Right ventricle myocardium superior (tissue), 1 donor: Measurements from ENCODE around the gene TLE4. TPM values are rescaled to one million over a fixed set of nuclear protein-coding genes. Genes with fewer than 3 reads are reported as not detected.
"Not testable (repeated sequence)": the region's sequence is repeated elsewhere in the genome, so short reads cannot be mapped to it uniquely, and the experiment has no call there.

Experiments
- ATAC-seq: fragments of 200-7000 bp; cut with Tn5 transposase; one replicate; pipeline ENCODE4 v1.9.1; 2020; ENCODE audit warnings: mild to moderate bottlenecking; ENCODE audit not compliant: poor library complexity
- DNase-seq: peaks from one replicate; pipeline ENCODE4 v3.0.0-alpha.2; 2020
- intact Hi-C: fragments of 100-400 bp; cut with DNase I; formaldehyde crosslinking; loops from one replicate; pipeline ENCODE4 v1.11.2; 2022
- total RNA-seq: library from RNA; stranded (reverse); fragmentation: NEBNext Ultra II Directional; extraction: Animal tissue kit (Norgen Biotek cat#: 25700); gene quantifications from one replicate; pipeline ENCODE4 v1.2.1, GENCODE V29; 2021
- donor health status: DM: no; HTN: yes; CAD: no; lungs with severe emphysema.

TLE4 gene
- total RNA-seq, 1 donor from 2014 or later = 12.8 TPM

DNA sequence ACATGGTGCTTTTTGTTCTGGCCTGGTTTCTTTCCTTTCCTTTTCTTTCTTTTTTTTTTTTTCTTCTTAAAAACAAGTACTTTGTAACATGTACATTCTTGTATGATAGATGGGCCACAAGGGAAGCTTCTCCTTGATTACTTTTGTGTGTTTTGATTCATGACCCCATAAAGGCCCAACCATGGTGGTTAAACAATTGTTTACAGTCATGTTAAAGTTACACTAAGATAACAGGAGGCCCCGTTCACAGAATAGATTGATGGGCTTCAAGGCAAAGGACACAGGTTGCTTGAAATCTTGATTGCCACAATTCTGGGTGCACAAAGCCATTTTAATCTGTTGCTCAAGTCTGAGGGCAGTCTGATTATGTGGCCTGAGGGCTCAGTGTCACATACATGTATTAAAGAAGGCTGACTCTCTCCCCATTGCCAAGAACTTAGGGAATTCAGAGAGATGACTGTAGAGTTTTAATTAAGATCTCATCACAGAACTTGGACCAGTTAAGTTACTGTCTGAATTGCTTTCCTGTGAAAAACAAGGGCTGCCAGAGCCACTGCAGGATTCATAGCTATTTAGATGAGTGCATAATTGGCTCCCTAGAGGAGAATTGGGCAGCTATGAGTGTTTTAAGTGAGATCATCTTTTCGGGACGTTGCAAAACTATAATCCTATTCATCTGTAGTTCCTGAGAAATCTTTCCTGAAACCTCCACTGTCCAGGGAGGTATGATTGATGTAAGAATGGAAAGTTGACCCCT, 163.4 kb downstream of the TLE4 start:
- peak; percentile 38 for ATAC-seq
- DNase-seq = no peak
- intact Hi-C loops = no loop called here

DNA sequence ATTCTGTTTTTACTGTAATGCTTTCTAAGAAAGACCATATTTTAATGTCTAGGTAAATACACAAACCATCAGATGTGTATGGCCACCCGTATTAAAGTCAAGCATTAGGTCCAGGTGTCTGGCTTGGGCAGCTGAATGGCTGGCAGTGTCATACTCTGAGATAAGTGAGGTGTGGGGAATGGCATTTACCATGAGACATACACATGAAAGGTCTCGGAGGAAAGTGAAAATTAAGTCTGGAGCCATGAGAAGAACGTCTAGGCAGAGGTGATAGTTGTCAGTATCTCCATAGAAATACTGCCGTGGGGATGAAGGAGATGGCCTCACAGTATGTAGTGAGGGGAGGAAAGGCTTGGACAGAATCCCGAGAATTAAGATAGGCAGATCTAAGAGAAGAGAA, 164.3 kb downstream of the TLE4 start:
- ATAC-seq (no peak), DNase-seq (no peak)
- intact Hi-C loops = no loop called here

DNA sequence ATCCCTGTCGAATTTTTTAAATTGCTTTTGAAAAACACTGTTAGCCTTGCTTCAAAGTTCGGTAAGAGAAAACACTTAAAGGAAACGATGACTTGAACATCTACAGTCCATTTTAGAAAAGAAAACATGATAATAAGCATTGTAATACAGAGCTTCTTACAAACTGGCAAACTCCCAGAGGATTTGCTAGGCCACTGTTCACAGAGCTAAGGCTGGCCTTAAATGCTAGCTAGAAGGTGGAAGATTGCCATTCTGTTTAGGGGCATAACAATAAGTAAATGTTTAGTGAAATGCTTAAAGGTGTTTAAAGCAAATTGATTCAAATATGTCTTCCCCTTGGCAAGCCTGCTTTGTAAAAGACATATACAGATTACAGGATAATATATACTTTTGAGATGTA, 169.6 kb downstream of the TLE4 start:
- no peak for DNase-seq
- no peak for ATAC-seq
- intact Hi-C loops = no loop called here

DNA sequence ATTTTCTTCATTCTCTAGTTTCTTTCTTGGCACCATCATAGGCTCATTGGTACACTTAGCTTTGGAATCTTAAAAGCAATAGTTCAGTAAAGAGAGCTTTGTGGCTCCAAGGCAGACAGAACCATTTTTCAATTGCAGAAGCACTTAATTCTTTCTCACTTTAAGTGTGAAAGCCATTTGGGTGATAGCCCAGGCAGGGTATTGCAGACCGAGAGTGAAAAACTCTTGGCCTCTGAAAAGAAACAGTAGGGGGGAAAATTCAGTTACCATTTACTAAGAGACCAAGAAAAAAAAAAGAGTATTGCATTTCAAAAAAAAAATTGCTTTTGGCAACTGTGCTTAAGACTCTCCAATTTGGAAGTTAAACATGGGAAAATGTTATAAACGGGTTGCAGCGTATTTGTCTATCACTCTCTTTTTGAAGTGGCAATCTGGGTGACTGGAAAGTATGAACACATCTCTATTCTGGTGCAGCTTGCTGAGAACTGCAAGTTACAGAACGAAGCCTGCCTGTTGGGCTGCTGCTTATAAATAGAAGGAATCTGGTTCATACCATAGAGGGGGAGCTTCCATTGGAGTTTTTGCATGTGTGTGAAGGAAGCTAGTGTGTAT, 170.5 kb downstream of the TLE4 start:
- no peak for DNase-seq

DNA sequence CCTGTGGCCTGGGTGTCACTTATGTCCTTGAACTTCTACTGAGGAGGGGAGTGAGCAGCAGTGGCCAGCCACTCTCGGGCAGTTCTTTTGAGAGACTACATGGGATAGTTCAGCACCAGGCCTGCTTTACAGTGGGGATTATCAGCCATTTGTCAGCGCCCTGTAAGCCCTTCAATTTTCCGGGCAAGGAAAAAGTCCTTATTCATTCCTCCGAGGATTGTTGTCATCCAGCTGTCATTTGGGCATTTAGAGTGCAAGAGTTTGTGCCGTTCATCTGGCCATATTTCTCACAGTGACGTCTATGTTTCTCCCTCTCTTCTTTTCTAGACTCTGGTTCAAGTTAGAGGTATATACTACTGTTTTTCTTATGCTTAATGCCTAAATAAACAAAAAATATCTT, 172.8 kb downstream of the TLE4 start:
- no peak for DNase-seq
- intact Hi-C loops = no loop called here
- ATAC-seq = no peak

More for the DNA sequence above, 170.5 kb downstream of the TLE4 start:
- peak; percentile 80 for ATAC-seq
- intact Hi-C loops = no loop called here

DNA sequence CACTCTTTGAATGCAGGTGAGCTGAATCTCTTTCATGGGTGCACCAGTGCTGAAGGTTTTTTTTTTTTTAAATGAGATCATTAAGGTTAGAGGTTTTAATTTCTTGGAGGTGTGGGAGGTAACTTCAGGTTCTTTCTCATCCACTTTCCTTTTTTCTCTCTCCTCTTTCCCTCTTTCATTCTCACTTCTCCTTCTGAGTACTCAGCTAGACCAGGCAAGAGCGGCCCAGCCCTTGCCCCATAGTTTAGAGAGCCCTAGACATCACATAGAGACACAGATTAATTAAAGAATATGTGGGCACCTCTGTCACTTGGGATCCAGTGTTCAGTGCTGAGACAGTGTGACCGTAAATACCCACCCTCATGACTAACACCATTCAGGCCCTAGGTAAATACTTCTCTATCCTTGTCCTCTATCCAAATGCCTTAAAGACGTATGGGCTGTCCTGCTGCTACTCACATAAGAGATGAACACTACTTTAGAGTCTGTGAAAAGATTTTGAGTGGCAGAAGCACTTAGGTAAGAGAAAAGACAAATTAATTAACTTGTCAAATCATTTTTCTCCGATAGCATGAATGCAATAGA, 174.1 kb downstream of the TLE4 start:
- intact Hi-C loops = no loop called here
- DNase-seq (no peak), ATAC-seq (no peak)

DNA sequence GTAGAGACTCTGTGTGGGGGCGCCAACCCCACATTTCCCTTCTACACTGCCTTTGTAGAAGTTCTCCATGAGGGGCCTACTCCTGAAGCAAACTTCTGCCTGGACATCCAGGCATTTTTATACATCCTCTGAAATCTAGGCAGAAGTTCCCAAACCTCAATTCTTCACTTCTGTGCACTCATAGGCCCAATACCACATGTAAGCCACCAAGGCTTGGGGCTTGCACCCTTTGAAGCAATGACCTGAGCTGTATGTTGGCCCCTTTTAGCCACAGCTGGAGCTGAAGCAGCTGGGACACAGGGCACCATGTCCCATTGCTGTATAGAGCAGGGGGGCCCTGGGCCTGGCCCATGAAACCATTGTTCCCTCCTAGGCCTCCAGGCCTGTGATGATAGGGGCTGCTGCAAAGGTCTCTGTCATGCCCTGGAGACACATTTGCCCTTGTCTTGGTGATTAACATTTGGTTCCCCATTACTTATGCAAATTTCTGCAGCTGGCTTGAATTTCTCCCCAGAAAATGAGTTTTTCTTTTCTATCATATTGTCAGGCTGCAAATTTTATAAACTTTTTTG, 180.2 kb downstream of the TLE4 start:
- ATAC-seq, intact Hi-C loops, DNase-seq: not testable (repeated sequence)

DNA sequence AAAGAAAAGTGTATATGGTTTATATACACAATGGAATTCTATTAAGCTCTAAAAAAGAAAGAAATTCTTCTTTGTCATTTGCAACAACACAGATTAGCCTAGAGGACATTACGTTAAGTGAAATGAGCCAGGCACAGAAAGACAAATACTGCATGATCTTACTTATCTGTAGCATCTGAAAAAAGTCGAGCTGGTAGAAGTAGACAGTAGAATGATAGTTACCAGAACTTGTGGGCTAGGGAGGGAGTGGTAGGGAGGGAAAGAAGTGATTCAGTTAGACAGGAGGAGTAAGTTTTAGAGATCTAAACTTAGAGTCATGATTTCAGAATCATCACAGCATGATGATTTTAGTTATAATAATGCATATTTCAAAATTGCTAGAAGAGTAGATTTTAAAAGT, 184.6 kb downstream of the TLE4 start:
- intact Hi-C loops = no loop called here
- no peak for DNase-seq
- no peak for ATAC-seq

DNA sequence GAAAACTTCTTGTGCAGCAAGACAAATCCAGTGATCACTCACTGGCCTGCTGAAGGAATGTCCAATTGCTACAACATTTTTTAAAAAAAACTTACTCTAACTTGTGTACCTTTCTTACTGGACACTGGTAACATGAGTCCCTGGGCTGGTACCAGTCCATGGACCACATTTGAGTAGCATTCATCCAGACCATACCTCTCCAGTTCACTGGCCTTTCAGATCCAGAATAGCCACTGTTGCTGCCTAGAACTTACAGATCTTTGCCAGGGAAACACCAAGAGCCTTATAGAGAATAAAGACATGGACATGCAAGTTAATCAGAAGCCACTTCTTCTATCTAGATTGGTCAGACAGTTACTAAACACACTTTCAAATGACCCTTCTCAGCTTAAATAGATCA, 185.3 kb downstream of the TLE4 start:
- intact Hi-C loops = no loop called here
- ATAC-seq = no peak
- DNase-seq = no peak

DNA sequence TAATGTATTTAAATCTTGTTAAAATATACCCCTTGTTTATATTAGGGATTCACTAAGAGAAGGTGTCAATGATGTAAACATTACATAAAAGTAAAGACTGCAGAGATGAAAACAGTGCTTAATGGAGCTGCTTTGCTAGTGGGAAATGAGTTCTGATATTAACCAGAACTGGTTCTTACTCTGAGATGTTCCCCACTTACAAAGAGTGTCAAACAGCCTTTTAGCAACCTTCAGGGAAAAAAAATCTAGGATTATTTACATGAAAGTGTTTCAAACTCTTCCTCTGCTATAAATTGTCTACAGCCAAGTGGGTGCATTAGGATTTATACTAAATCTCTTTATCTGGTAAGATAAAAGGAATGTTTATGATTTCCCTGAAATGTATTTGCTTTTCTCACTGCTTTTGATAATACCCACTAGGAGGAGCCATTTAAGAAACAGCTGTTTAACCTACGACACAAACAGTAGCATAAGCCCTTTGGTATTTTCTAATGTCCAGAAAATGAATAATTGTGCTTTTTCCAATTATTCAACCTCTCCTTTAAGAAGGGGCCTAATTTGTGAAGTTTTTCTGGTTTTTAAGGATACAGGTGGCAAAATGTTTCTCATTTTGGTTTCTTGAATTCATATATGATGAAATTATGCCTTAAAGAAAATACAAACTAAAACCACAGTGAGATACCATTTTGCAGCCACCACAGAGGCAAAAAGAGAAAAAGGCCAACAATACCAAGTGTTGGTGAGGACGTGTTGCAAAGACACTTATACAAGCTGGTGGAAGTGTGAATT, 186.3 kb downstream of the TLE4 start:
- no peak for ATAC-seq
- intact Hi-C loops = no loop called here
- DNase-seq = no peak

DNA sequence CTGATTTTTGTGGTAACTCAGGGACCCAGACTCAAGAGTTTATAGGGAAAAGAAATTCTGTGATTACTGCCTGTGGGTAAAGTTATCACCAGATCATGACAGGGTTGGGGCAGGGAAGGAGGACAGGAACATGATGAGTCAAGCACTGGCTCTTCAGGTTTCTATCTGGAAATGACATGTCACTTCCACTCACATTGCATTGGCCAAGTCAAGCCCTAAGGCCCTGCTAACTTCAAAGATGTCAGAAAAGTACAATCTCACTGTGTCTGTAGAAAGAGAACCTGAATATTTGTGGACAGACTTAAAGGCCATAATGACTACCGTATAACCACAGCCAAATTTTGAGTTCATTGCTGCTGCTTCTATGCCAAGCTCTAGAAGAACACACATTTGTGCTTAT, 187.7 kb downstream of the TLE4 start:
- DNase-seq (no peak), ATAC-seq (no peak)
- intact Hi-C loops = no loop called here

DNA sequence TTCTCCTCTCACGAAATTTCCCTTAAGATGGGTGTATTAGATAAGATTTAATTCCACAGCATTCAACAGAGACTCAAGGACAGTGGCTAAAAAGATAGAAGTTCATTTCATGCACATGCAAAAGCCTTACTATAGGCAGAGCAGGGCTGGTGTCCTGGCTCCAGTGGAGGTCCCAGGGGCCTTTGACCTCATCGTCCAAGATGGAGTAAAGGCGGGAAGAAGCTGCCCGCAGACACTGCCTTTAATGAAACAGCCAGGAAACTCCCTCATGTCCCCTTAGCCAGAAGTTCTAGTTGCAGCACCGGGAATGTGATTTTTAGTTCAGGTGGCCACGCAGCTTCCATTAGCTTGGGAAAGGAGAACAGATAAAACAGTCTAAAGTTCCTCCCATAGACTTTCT, 190.3 kb downstream of the TLE4 start:
- ATAC-seq (no peak), DNase-seq (no peak)
- intact Hi-C loops = no loop called here

DNA sequence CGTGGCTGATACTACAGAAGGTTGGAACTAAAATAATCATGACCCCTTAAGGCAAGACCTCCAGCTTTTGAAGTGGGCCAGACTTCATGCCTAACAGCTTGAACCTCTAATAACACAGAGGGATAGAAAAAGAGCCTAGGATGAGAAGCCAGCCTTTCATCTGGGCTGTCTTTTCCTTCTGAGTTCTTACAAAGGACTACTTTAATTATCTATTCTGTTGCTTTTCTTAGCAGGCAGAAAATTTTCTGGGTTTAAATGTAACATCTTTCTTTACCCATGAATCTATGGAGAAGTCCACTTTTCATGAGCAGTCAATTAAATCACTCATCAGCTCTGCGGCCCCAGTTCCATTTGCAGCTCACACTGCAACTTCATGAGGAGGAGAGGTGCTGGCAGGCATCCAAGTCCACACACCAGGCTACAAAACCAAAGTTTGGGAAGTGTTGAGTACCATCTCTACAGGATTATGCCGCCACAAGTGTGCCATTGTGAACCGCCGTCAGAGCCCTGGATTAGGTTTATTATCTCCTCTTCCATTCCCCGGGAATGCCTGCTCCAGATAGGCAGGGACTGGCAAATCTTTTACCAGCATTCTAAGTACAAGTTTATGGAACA, 192.0 kb downstream of the TLE4 start:
- no peak for ATAC-seq
- no peak for DNase-seq
- intact Hi-C loops = no loop called here

DNA sequence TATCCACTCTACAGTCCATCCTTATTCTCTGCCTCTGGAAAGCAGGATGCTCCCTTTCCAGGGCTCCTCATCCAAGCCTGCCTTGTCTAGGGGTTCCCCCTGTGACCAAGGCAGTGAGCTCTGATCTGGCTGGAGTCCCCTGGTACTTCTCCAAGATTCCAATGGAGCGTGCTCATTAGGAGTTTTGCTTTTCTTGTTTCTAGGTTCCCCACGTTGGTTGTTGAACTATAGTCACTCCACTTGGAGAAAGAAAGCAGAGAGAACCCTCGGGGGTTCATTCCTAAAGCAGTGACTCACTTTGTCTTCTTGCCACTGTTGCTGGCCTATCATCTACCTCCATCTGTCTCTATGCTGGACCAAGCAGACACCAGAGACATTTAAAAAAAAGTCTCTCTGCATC, 192.6 kb downstream of the TLE4 start:
- ATAC-seq (peak; percentile 78), DNase-seq (no peak)
- intact Hi-C loops = no loop called here

DNA sequence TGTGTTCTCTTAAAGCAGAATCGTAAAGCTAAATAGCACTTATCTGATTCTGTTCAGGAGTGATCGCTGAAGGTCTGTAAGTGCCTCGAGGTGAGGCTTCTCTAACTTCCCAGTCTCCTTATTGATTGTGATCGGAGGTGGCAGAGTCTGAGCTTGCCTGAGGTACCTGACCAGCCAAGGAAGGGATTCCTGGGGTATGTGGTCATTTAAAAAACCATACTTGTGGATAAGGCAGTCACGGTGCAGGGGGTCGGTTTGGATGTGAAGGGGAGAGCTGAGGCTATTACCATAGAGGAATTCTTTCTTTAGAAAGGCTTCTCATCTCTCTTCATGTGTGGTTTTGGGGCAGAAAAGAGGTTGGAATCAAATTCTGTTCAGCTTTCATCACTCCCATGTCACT, 193.7 kb downstream of the TLE4 start:
- intact Hi-C loops = no loop called here
- ATAC-seq (no peak), DNase-seq (no peak)

DNA sequence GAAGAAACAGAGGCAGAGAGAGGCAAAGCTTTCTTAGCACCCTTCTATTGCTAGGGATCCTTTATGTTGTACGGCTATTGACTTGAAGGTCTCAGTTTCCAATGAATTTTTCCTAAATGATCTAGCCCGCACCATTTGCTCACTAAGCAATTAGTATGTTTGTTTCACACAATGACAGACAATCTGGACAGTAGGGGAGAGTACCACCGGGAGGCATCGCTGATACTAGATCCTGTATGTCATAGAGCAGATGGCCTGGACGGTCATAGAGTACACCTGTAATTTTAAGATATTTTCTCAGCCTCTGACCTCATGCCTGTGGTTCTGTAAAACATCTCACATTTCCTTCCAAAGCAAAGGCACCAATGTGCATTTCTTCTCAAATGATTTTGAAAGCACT, 194.3 kb downstream of the TLE4 start:
- ATAC-seq (no peak), DNase-seq (no peak)
- intact Hi-C loops = no loop called here

DNA sequence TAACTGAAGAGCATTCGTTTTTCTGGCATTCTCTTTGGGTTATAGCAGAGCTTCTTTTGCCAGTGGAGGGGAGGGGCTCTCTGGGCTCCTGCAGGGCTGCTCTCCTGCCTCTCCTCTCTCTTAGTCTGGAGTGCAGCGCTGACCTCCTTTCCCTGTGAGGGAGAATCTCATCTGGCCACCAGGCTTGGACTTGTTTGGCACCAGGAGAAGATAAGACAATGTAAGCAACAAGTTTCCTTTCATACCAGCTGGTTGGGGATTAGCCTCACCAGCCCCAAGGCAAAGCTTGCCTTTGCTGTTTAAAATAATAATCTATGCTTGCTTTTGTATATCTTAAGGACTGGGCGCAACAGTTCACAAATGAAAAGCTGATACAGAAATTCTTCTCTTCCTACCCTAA, 196.4 kb downstream of the TLE4 start:
- ATAC-seq (peak; percentile 18), DNase-seq (no peak)

DNA sequence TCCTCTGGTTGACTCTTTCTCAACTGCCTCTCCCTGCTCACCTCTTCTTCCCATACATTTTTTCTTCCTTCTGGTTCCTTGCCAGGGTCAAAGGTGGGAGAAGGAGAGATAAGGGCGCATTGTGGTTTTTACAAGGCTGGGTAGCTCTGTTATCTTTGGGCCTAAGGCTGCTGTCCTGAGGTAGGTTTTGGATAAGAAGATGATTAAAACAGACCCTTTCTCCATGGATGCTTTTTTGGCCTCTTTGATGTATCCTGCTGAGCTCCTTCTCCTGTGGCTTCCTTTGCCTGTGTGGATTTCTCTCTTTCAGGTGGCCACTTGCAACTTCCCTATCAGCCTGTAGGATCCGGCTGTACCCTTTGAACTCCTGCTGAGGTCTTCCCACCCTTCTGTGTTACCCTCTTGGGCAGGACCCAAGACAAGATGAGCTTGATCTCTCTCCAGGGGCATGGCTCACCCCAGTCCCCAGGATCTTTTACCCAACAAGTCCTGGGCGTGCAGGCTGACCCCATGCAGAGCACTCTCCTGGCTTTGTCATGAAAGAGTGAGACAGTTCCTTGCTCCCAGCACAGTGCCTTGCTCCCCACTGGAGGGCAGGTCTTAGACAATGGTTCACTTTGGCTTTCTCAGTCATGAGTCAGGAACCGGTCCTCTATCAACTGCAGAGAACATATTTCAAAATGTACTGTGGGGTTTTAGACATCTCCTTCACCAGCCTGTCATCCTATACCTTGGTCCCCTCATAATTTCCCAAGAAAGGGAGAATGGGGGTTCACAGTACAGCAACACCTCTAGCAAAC, 197.9 kb downstream of the TLE4 start:
- DNase-seq (no peak), ATAC-seq (no peak)
- intact Hi-C loops = no loop called here

More for the DNA sequence above, 196.4 kb downstream of the TLE4 start:
- intact Hi-C loops = no loop called here
